Fibroblast of the aortic adventitia (primary cell): ENCODE results near the gene VKORC1L1. TPM values are rescaled to one million over a fixed set of nuclear protein-coding genes. Genes with fewer than 3 reads are reported as not detected.

Experiments
- DNase-seq: peaks from one replicate; pipeline ENCODE4 v3.0.0-alpha.2; 2010; ENCODE audit warnings: low read depth
- H3K4me3 ChIP-seq: 2 replicates; pipeline ENCODE4 v1.5.1; 2011; ENCODE audit warnings: low read depth, mild to moderate bottlenecking, control low read depth, low read length, moderate library complexity
- CTCF ChIP-seq: IDR thresholded peaks from 2 replicates; pipeline ENCODE4 v1.5.1; 2011; ENCODE audit warnings: mild to moderate bottlenecking, low read length, control low read depth, inconsistent platforms; ENCODE audit not compliant: insufficient read depth
- total RNA-seq: library from RNA; depleted of rRNA; stranded (reverse); fragments of >200 nt; gene quantifications from 2 replicates; pipeline ENCODE4 v1.2.3, GENCODE V29; 2012; ENCODE audit warnings: low replicate concordance

Gene VKORC1L1
- total RNA-seq, 1 donor: 17.8 TPM

DNA sequence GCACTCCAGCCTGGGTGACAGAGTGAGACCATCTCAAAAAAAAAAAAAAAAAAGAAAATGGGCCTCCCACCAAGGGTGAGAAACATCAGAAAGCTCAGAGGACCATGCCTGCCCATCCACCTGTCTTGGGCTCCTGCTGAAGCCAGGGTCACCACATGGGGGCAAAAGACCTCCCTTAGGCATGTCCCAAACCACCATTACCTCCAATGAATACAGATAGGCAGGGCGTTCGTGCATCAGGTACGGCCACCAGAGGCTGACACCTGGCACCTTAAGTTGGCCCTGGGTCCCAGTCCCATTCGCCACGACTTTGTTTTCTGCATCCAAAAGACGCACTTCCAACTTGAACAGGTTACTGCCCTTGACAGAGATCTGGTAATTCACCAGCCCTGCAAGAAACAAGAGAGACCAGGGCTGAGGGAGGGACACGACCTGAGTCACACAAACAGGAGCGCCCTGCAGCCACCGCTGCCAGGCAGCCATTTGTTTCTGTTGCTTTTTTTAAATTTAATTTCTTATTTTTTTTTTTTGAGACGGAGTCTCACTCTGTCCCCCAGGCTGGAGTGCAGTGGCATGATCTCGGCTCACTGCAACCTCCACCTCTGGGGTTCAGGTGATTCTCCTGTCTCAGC, 103.1 kb downstream of the VKORC1L1 start:
- no peak for DNase-seq
- TF ChIP-seq CTCF: no peak
- no peak overlapping the region for H3K4me3 ChIP-seq

- no peak for DNase-seq
- no peak for TF ChIP-seq CTCF
- no peak overlapping the region for H3K4me3 ChIP-seq
Observed at GRCh38 chr7:65976659-65977196, 103.9 kb downstream of the VKORC1L1 start.

DNA sequence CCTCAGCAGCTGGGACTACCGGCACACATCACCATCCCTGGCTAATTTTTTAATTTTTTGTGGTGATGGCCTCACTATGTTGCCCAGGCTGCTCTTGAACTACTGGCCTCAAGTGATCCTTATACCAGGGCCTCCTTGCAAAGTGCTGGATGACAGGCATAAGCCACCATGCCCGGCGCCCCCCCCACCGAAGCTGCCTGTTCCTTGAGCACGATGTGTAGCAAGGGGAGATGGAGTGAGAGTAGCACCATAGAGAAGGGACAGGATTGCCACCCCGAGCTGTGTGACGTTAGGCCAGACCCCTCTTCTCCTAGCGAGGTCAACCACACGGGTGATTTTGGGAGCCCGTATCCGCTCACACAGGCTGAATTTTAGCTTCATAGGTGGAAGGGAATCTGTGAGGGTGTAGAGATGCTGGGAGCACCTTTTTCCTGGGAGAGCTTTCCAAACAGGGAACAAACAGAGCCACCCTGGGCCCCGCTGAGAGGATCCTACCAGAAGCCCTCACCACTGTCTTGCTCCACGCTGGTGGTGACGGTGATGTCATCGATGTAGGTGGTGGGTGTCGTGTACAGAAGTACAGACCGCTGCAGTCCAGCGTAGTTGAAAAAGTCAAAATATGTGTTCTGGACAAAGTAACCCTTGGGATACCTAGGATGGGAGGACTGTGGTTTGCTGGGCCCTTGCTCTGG, 106.2 kb downstream of the VKORC1L1 start:
- H3K4me3 ChIP-seq: no peak overlapping the region
- no peak for DNase-seq
- no peak for TF ChIP-seq CTCF

DNA sequence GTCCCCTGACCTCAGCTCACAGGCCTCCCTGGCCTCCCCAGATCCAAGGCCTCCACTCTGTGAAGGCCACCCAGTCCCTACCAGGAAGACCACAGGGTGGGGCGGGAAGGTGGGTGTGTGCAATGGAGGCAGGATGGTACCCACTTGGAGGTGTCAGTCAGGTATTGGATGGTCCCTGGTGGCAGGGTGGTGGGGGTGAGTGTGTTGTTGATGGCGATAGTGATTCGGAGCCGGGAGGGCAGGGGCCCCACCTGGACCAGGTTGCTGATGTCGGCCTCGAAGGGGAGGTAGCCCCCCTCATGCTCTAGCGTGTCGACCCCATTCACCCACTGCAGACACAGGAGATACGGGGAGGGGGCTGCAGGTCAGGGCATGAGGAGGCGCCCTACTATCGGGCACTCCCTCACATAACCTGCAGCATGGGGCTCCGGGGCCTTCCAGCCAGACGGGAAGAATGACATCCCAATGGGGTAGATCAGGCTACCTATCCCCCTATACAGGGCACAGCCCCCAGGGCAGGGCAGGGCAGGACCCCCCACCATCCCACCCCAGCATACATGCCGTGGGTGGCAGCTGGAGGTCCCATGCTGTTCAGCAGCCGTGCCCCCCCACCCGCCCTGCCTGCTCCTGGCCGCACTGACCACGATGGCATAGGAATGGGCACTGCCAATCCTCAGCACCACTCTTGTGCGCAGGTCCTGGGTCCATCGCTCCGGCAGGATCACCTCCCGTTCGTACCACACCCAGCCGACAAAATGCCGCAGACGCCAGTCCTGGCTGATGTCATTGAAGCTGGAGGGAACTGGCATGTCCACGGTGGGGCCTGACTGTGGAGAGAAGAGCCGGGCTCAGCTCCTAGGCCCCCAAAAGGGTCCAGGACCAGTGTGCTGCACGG, 107.0 kb downstream of the VKORC1L1 start:
- TF ChIP-seq CTCF: no peak
- no peak for DNase-seq
- no peak overlapping the region for H3K4me3 ChIP-seq

DNA sequence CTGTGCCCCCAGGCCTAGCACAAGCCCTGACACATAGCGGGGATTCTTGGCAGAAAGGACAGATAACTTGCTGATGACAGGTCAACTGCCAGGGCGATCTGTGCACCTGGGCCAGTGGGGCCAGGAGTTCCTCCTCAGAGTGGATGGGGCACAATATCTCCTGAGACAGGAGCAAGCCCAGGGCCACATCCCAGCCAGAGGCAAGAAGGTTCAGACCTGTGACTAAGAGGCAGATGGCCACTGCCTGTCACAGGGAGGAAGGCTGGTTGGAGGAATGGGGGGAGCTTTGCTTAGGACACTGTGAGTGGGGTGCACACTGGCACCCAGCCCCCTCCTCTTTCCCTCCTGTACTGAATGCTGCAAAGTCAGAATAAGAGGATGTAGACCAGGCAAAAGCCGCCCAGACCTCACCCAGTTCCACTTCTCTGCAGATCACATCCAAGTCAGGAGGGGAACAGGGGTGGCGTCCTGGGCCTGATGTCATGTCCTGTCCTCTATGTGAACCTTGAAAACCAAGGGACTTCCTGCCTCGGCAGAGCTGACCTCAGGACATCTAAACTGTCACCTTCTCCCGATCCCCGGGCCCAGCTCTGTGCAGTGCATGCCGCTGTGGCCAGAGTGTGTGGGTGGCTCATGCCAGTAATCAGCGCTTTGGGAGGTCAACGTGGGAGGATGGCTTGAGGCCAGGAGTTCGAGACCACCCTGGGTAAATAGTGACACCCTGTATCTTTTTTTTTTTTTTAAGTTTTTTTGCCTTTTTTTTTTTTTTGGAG, 107.8 kb downstream of the VKORC1L1 start:
- TF ChIP-seq CTCF: no peak
- DNase-seq: no peak
- peak overlapping the region; percentile 81 for H3K4me3 ChIP-seq
